GM18505 (cell line): Measurements from ENCODE around the gene TPH1.
"Not testable (repeated sequence)": the region's sequence is repeated elsewhere in the genome, so short reads cannot be mapped to it uniquely, and the experiment has no call there.

Experiments
- ATAC-seq: cut with Tn5 transposase; IDR thresholded peaks from one replicate; pipeline ENCODE4 v1.9.1; 2021; ENCODE audit not compliant: unreplicated experiment
- POLR2A ChIP-seq: IDR thresholded peaks from 4 replicates; pipeline ENCODE4 v1.6.1; 2011; ENCODE audit warnings: borderline replicate concordance; ENCODE audit not compliant: insufficient read depth, insufficient read length; ENCODE audit errors: extremely low read depth

Gene TPH1

GRCh38 chr11:18012906-18013781, 32.9 kb downstream of the TPH1 start, which contains the start of gene SERGEF:
Gene SERGEF, minus strand, starts transcription at chr11:18013047. Its CDS starts 37 bp downstream, at chr11:18013010.
- TF ChIP-seq POLR2A = peak; percentile 95

GRCh38 chr11:18012122-18012905, 33.8 kb downstream of the TPH1 start:
- TF ChIP-seq POLR2A = no peak

More at GRCh38 chr11:18012906-18013781, 32.9 kb downstream of the TPH1 start, which contains the start of gene SERGEF:
- ATAC-seq = peak; percentile 96

GRCh38 chr11:18011633-18012032, 34.4 kb downstream of the TPH1 start:
- no peak for ATAC-seq
- TF ChIP-seq POLR2A = no peak

More at GRCh38 chr11:18012122-18012905, 33.8 kb downstream of the TPH1 start:
- no peak for ATAC-seq

GRCh38 chr11:18010977-18011586, 35.0 kb downstream of the TPH1 start:
- ATAC-seq = no peak
- TF ChIP-seq POLR2A = no peak

GRCh38 chr11:18010121-18010670, 35.9 kb downstream of the TPH1 start:
- no peak for ATAC-seq
- no peak for TF ChIP-seq POLR2A

GRCh38 chr11:18005376-18006129, 40.5 kb downstream of the TPH1 start:
- no peak for ATAC-seq
- no peak for TF ChIP-seq POLR2A

- no peak for TF ChIP-seq POLR2A
- ATAC-seq = no peak
Observed at GRCh38 chr11:18001191-18001590, 44.9 kb downstream of the TPH1 start.

- no peak for TF ChIP-seq POLR2A
- ATAC-seq = no peak
Observed at GRCh38 chr11:18000760-18001159, 45.3 kb downstream of the TPH1 start.

- not testable (repeated sequence) for ATAC-seq
Observed at GRCh38 chr11:18000128-18000527, 45.9 kb downstream of the TPH1 start.
